ENCODE results near the gene INPP5D.
"Not testable (repeated sequence)": the region's sequence is repeated elsewhere in the genome, so short reads cannot be mapped to it uniquely, and the experiment has no call there.

Gene INPP5D

GRCh38 chr2:233096006-233096405, 35.9 kb downstream of the INPP5D start:
- no peak for TF ChIP-seq CTCF (IDR thresholded peaks at IDR 0.05; ENCODE audit: insufficient read depth, low read length, poor library complexity, severe bottlenecking)
- Histone ChIP-seq H3K79me2 (ENCODE audit: insufficient read depth, low read length) (peaks cover 81% of the 10 kb centered on the region), H3K4me3 (ENCODE audit: insufficient read depth, low read length, poor library complexity, severe bottlenecking) (no peak overlapping the region), H3K9me2 (replicated peaks; ENCODE audit: insufficient read depth, low read length) (no peaks in the 10 kb centered on the region), H3K36me3 (ENCODE audit: low read length) (peaks cover 5% of the 10 kb centered on the region; the same call in 1 of the 2 replicates), H3K9me3 (ENCODE audit: insufficient read depth, low read length) (no peaks in the 10 kb centered on the region), H3K27ac (ENCODE audit: low read depth, low read length) (peak overlapping the region; percentile 25; the same call in 1 of the 2 replicates), H3K27me3 (ENCODE audit: low read length) (no peaks in the 10 kb centered on the region), H4K20me1 (ENCODE audit: low read depth, low read length) (no peaks in the 10 kb centered on the region), H3K4me2 (ENCODE audit: low read depth, low read length, poor library complexity, severe bottlenecking) (no peak overlapping the region), H3F3A (ENCODE audit: insufficient read depth) (peaks cover 57% of the 10 kb centered on the region), H3K9ac (ENCODE audit: low read length) (no peak overlapping the region), H2AFZ (ENCODE audit: low read depth, low read length, severe bottlenecking) (no peak overlapping the region)

DNA sequence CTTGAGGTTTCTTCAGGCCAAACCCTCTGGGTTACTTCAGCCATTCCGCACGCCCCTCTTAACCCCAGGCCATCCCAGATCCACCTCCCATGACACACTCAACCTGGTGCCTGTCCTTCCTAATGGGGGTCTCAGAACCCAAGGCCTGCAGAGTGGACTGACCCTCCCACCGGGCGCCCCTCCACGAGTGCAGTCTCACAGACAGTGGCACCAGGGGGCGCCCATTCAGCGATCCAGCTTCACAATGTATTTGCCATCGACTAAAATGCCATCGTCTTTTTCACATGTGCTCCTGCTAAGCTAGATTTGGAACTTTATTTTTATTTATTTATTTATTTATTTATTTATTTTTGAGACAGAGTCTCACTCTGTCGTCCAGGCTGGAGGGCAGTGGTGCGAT, 38.5 kb downstream of the INPP5D start:
- Histone ChIP-seq H3K27me3 (ENCODE audit: low read length) (no peaks in the 10 kb centered on the region), H3K27ac (ENCODE audit: low read depth, low read length) (peak overlapping the region; percentile 71), H2AFZ (ENCODE audit: low read depth, low read length, severe bottlenecking) (no peak overlapping the region), H3K4me3 (ENCODE audit: insufficient read depth, low read length, poor library complexity, severe bottlenecking) (no peak overlapping the region), H3K9me3 (ENCODE audit: insufficient read depth, low read length) (no peaks in the 10 kb centered on the region), H4K20me1 (ENCODE audit: low read depth, low read length) (no peaks in the 10 kb centered on the region), H3K9ac (ENCODE audit: low read length) (no peak overlapping the region), H3K79me2 (ENCODE audit: insufficient read depth, low read length) (peaks cover 77% of the 10 kb centered on the region), H3K4me2 (ENCODE audit: low read depth, low read length, poor library complexity, severe bottlenecking) (no peak overlapping the region), H3F3A (ENCODE audit: insufficient read depth) (peaks cover 60% of the 10 kb centered on the region), H3K9me2 (replicated peaks; ENCODE audit: insufficient read depth, low read length) (no peaks in the 10 kb centered on the region), H3K36me3 (ENCODE audit: low read length) (peaks cover 5% of the 10 kb centered on the region; the same call in 1 of the 2 replicates)
- TF ChIP-seq EZH2phosphoT487 (conservative IDR thresholded peaks at IDR 0.05; ENCODE audit: low read length) (no peak), CTCF (IDR thresholded peaks at IDR 0.05; ENCODE audit: insufficient read depth, low read length, poor library complexity, severe bottlenecking) (peak; percentile 37)

DNA sequence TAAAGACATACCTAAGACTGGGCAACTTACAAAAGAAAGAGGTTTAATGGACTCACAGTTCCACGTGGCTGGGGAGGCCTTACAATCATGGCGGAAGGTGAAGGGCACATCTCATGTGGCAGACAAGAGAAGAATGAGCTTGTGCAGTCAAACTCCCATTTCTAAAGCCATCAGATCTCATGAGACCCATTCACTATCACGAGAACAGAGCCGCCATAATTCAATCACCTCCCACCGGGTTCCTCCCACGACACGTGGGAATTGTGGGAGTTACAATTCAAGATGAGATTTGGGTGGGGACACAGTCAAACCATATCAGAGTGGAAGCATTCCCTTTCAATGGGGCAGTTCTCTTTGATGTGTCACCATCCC, 39.7 kb downstream of the INPP5D start:
- not testable (repeated sequence) for H3K9me2 ChIP-seq (replicated peaks; ENCODE audit: insufficient read depth, low read length); H3K9me3 ChIP-seq (ENCODE audit: insufficient read depth, low read length); H3K27me3 ChIP-seq (ENCODE audit: low read length); H3K36me3 ChIP-seq (ENCODE audit: low read length); H4K20me1 ChIP-seq (ENCODE audit: low read depth, low read length); H2AFZ ChIP-seq (ENCODE audit: low read depth, low read length, severe bottlenecking)
- Histone ChIP-seq H3K79me2 (ENCODE audit: insufficient read depth, low read length) (peaks cover 75% of the 10 kb centered on the region), H3K9ac (ENCODE audit: low read length) (peak overlapping the region; percentile 55), H3K4me2 (ENCODE audit: low read depth, low read length, poor library complexity, severe bottlenecking) (peak overlapping the region; percentile 62), H3F3A (ENCODE audit: insufficient read depth) (peaks cover 56% of the 10 kb centered on the region), H3K27ac (ENCODE audit: low read depth, low read length) (peak overlapping the region; percentile 96), H3K4me3 (ENCODE audit: insufficient read depth, low read length, poor library complexity, severe bottlenecking) (peak overlapping the region; percentile 19)

GRCh38 chr2:233100192-233100998, 40.3 kb downstream of the INPP5D start:
- Histone ChIP-seq H3K79me2 (ENCODE audit: insufficient read depth, low read length) (peaks cover 77% of the 10 kb centered on the region), H4K20me1 (ENCODE audit: low read depth, low read length) (no peaks in the 10 kb centered on the region), H3K4me2 (ENCODE audit: low read depth, low read length, poor library complexity, severe bottlenecking) (peak overlapping the region; percentile 62), H3K9me2 (replicated peaks; ENCODE audit: insufficient read depth, low read length) (no peaks in the 10 kb centered on the region), H3K36me3 (ENCODE audit: low read length) (peaks cover 5% of the 10 kb centered on the region; the same call in 1 of the 2 replicates), H3F3A (ENCODE audit: insufficient read depth) (peaks cover 54% of the 10 kb centered on the region), H3K9ac (ENCODE audit: low read length) (peak overlapping the region; percentile 64), H3K9me3 (ENCODE audit: insufficient read depth, low read length) (no peaks in the 10 kb centered on the region), H2AFZ (ENCODE audit: low read depth, low read length, severe bottlenecking) (no peak overlapping the region), H3K27ac (ENCODE audit: low read depth, low read length) (peak overlapping the region; percentile 96), H3K4me3 (ENCODE audit: insufficient read depth, low read length, poor library complexity, severe bottlenecking) (peak overlapping the region; percentile 47), H3K27me3 (ENCODE audit: low read length) (no peaks in the 10 kb centered on the region)
- TF ChIP-seq CTCF (IDR thresholded peaks at IDR 0.05; ENCODE audit: insufficient read depth, low read length, poor library complexity, severe bottlenecking) (no peak), EZH2phosphoT487 (conservative IDR thresholded peaks at IDR 0.05; ENCODE audit: low read length) (no peak)

Measured in SU-DHL-6 (cell line).